Hematopoietic multipotent progenitor cell treated with erythropoietin and hydrocortisone succinate and interleukin-3 and kit ligand, for 8 days (in vitro differentiated cells): ENCODE data around the gene ATF1.
A peak's percentile ranks its signal among the peaks of the same experiment; 100 is the strongest.

Experiments used
- DNase-seq: peaks from one replicate; pipeline ENCODE4 v3.0.0-alpha.2; 2015

The ATF1 gene

DNA sequence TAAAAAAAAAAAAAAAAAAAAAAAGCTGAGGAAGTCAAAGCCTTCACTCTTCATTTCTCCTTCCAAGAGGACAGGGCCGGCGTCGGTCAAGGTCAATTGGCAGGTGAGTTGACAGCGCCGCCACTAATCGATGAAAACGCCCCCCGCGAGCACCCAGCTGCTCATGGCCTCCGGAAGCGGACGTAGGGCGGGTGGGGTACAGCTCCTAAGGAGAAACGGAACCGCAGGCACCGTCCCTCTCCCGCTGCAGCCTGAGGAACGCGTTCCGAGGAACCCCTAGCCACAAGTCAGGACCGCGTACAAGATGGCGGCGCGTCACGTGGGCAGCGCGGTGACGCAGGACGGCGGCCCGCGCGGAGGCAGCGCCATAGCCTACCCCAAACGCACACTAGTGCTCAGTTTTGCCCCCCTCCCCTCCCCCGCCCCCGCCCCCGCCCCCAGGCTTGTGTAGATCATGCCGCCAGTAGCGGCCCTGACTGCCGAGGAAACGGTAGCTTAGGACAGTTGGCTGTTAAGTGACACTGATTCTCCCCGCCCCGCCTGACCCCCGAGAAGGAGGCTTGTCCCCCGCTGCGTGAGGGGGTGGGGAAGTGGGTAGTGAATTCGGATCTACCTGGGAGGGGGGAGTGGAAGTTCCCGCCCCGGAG is at the start of gene ATF1:
ATF1 (plus strand) TSS at position 463 of the 647 bp plus-strand sequence. CDS start 16,045 bp downstream, outside the sequence.
- peak; percentile 93 for DNase-seq

GRCh38 chr12:50715174-50715573 is 48.7 kb upstream of the ATF1 start:
- no peak for DNase-seq

GRCh38 chr12:50718760-50719159 is 45.1 kb upstream of the ATF1 start:
- DNase-seq = no peak

- no peak for DNase-seq
Observed at GRCh38 chr12:50720085-50720484, 43.8 kb upstream of the ATF1 start.

- DNase-seq = no peak
Observed at GRCh38 chr12:50720501-50720900, 43.4 kb upstream of the ATF1 start.

- no peak for DNase-seq
Observed at GRCh38 chr12:50723865-50724264, 40.0 kb upstream of the ATF1 start.

GRCh38 chr12:50725011-50725942 is 38.6 kb upstream of the ATF1 start:
- DNase-seq = no peak

DNA sequence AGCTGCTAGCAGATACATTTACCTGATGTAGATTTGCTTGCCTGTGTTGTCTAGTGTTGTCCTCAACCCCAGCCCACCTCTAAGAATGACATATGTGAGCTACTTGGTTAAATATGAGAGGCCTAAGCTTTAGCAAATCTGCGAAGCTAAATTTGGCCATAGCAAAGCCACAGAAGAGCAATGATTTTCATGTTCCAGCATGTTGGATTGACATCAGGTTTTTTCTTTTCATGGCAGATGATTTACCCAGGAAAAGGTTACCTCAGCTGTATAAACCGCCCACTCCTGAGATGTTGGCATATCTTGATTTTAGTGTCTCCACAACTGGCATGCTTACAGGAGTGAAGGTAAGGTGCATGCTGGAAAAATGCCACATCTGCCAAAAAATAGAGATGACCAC is 36.4 kb upstream of the ATF1 start:
- DNase-seq = no peak

GRCh38 chr12:50728417-50728816 is 35.5 kb upstream of the ATF1 start:
- DNase-seq = no peak

GRCh38 chr12:50728841-50729240 is 35.1 kb upstream of the ATF1 start:
- DNase-seq = no peak

- no peak for DNase-seq
Observed at GRCh38 chr12:50732591-50732990, 31.3 kb upstream of the ATF1 start.

DNA sequence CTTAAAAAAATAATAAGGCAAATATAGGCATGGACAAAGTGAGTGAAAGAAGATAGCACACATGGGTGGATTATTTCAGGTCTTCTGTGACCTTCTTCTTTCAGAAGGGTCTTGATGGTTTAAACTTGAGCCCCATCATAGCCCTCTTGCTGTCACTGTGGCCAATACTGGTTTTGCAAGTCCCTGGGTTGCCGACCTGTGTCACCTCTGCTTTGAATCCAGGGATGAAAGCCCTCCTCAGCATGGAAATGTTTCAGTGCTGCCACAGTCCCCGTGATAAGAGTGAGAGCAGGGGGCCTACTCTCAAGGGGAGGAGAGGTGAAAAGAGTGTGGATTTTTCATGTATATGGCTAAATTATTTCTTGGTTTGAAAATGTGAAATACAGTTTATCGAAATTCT is 30.2 kb upstream of the ATF1 start:
- DNase-seq = no peak

GRCh38 chr12:50734409-50735263 is 29.3 kb upstream of the ATF1 start:
- peak; percentile 65 for DNase-seq

DNA sequence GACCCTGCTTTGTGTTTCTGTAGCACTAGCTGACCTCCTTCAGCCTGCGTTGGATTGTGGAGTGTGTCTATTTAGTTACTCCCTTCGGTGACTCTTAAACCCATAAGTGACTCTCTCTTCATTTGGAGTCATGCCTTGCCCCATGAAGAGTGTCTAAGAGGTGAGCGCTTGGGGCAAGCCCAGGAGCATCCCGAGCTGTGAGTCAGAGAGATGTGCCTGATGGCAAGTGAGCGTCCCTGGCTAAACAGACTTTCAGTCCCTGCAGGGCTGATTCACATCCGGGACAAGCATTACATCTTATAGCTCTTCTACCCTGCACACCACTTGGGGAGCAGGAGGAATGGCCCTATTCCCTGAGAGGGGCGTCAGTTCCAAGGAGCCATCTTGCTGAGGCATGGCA is 24.3 kb upstream of the ATF1 start:
- DNase-seq = no peak

- DNase-seq = no peak
Observed at GRCh38 chr12:50740307-50740706, 23.6 kb upstream of the ATF1 start.

DNA sequence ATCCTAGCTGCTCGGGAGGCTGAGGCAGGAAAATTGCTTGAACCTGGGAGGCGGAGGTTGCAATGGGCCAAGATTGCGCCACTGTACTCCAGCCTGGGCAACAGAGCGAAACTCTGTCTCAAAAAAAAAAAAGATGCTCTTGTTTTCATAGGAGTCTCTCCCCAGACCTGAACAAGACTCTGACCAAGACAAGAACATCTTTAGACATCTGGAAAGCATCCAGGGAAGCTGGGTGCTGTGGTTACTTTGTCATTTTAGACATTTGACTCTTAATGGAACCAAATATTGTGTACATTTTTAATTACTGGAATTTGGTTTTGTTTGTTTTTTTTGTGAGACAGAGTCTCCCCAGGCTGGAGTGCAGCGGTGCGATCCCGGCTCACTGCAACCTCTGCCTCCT is 21.1 kb upstream of the ATF1 start:
- DNase-seq = no peak

DNA sequence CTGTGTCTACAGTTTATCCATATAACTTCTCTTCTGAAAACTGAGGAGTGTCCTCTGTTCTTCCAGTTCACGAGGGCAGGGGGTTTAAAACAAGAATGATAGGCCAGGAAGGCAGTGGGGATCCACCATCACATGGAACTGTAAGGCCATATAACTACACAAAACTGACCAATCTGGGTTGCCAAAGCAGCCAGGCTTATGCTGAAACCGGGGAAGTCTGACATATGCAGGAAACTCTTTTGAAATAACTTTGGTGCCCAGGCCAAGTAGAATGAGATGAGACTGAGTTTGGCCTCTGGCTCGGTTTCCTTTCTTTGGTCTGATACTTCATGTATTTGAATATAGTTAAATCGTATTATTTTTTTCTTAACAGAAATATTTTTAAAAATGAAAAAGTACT is 18.0 kb upstream of the ATF1 start:
- DNase-seq = no peak

DNA sequence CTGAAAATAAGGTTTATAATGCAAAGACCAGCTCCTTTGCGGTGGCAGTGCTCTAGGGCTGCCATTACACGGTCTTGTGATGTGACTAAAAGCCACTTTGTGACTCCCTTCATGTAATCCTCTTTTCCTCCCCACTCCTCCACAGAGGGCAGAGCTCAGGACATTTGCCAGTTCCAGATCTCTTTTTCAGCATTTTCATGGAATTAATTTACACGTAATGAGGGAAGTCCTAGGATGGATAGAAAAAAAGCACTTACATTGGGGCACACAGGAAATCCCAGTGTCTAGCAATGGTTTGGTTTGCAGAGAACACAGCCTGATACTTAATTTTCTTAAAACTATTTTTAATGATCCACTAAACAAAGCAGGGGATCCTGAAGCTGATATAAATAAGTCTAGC is 17.5 kb upstream of the ATF1 start:
- DNase-seq = no peak

DNA sequence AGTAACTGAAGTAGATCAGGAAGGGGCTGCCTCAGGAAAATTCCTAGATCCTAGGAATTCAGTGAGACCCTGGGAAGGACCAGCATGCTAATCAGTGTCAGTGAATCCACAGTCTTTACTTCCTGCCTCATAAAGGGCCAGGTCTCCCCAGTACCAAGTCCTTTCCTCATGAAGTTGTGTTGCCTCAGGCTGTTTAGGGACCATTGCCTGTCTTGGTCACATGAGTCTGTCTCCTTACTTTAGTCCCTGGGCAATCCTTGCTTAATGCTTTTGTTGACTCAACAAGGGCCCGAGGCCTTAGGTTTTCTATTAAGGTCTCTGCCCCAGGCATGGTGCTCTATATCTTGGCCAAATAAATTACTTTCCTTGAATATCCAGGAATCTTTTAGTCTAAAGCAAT is 16.1 kb upstream of the ATF1 start:
- no peak for DNase-seq

GRCh38 chr12:50749459-50749882 is 14.4 kb upstream of the ATF1 start:
- peak; percentile 30 for DNase-seq

DNA sequence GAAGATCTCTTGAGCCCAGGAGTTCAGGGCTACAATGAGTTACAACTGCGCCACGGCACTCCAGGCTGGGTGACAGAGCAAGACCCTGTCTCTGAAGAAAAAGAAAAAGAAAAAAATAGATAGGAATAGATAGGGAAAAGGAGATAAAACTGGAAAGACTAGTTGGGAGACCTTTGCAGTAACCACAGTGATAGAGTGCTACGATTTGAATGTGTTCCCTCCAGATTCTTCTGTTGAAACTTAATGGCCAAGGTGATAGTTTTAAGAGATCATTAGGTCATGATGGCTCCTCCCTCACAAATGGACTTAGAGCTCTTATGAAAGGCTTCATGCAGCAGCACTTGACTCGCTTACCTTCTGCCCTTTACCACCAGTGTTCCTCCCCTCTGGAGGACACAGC is 13.5 kb upstream of the ATF1 start:
- DNase-seq = no peak

- DNase-seq = no peak
Observed at GRCh38 chr12:50751948-50752721, 11.8 kb upstream of the ATF1 start.
